Endothelial cell (in vitro differentiated cells): Measurements from ENCODE around the gene HDAC4. TPM values are rescaled to one million over a fixed set of nuclear protein-coding genes. Genes with fewer than 3 reads are reported as not detected.

Source experiments
- DNase-seq: peaks from one replicate; pipeline ENCODE4 v3.0.0; 2021; ENCODE audit warnings: low spot score
- H3K27ac Mint-ChIP-seq: one replicate; pipeline ENCODE4 v1.8.0; 2021; ENCODE audit warnings: mixed read lengths, inconsistent platforms; ENCODE audit not compliant: unreplicated experiment
- H3K27me3 Mint-ChIP-seq: one replicate; pipeline ENCODE4 v1.8.0; 2021; ENCODE audit warnings: mild to moderate bottlenecking, moderate library complexity, mixed read lengths, inconsistent platforms; ENCODE audit not compliant: unreplicated experiment
- H3K36me3 Mint-ChIP-seq: one replicate; pipeline ENCODE4 v1.8.0; 2021; ENCODE audit warnings: mild to moderate bottlenecking, low read depth, mixed read lengths, inconsistent platforms; ENCODE audit not compliant: unreplicated experiment
- H3K4me1 Mint-ChIP-seq: one replicate; pipeline ENCODE4 v1.8.0; 2021; ENCODE audit warnings: mild to moderate bottlenecking, mixed read lengths, inconsistent platforms; ENCODE audit not compliant: unreplicated experiment
- H3K4me3 Mint-ChIP-seq: one replicate; pipeline ENCODE4 v1.8.0; 2021; ENCODE audit warnings: mild to moderate bottlenecking, mixed read lengths, inconsistent platforms; ENCODE audit not compliant: unreplicated experiment
- H3K9me3 Mint-ChIP-seq: one replicate; pipeline ENCODE4 v1.8.0; 2021; ENCODE audit warnings: mixed read lengths, inconsistent platforms; ENCODE audit not compliant: unreplicated experiment
- total RNA-seq: library from RNA; stranded (reverse); fragmentation: NEBNext Ultra II Directional; extraction: Animal tissue kit (Norgen Biotek cat#: 25700); gene quantifications from one replicate; pipeline ENCODE4 v1.2.1, GENCODE V29; 2021; ENCODE audit not compliant: unreplicated experiment
- TF ChIP-seq, protein P1 (sequence below): fragments of 200-600 bp; sonication (generic); IDR thresholded peaks from one replicate; pipeline ENCODE4 v1.5.0; 2021; ENCODE audit warnings: antibody characterized with exemption; ENCODE audit not compliant: unreplicated experiment

Gene HDAC4
- total RNA-seq, 1 donor from 2014 or later = 26.0 TPM

DNA sequence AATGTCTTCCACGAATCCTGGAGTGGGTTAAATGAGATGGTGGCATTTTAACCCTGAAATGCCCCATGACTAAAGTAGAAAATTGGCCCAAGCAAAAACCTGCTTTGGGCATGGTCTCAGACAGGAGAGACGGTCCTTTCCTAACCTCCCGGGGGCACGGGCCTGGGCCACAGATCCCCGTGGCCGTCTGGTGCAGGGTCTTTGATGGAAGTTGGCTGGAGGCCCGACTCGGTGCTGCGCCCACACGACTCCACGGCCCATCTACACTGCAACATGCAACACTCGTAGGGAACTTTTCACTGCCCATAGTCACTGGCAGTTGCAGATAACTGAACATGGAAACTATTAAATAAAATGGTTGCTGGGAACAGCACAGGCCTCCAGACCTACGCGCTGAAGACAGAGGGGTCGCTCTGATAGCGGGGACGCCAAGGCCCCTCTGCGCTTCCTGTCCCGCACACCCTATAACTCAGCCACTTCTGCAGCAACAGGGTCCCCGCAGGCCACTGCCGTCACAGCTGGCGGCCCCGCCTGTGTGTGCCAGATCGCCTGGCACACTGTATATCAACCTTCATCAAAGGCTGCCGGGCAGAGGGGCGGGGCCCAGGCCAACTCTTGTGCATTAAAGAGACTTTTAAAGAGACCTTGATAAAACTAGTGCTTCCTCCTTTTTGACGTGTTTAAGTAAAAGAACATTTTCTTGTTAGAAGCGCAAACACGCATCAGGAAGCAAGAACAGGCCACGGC, 338.8 kb downstream of the HDAC4 start:
- H3K4me1 Mint-ChIP-seq = no peaks in the 10 kb centered on the region
- no peak overlapping the region for H3K4me3 Mint-ChIP-seq
- H3K36me3 Mint-ChIP-seq = peaks cover 4% of the 10 kb centered on the region
- H3K9me3 Mint-ChIP-seq = no peaks in the 10 kb centered on the region
- TF ChIP-seq, protein P1, sequence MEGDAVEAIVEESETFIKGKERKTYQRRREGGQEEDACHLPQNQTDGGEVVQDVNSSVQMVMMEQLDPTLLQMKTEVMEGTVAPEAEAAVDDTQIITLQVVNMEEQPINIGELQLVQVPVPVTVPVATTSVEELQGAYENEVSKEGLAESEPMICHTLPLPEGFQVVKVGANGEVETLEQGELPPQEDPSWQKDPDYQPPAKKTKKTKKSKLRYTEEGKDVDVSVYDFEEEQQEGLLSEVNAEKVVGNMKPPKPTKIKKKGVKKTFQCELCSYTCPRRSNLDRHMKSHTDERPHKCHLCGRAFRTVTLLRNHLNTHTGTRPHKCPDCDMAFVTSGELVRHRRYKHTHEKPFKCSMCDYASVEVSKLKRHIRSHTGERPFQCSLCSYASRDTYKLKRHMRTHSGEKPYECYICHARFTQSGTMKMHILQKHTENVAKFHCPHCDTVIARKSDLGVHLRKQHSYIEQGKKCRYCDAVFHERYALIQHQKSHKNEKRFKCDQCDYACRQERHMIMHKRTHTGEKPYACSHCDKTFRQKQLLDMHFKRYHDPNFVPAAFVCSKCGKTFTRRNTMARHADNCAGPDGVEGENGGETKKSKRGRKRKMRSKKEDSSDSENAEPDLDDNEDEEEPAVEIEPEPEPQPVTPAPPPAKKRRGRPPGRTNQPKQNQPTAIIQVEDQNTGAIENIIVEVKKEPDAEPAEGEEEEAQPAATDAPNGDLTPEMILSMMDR = no peak
- peaks cover 6% of the 10 kb centered on the region for H3K27me3 Mint-ChIP-seq
- no peak overlapping the region for H3K27ac Mint-ChIP-seq
- DNase-seq = no peak

DNA sequence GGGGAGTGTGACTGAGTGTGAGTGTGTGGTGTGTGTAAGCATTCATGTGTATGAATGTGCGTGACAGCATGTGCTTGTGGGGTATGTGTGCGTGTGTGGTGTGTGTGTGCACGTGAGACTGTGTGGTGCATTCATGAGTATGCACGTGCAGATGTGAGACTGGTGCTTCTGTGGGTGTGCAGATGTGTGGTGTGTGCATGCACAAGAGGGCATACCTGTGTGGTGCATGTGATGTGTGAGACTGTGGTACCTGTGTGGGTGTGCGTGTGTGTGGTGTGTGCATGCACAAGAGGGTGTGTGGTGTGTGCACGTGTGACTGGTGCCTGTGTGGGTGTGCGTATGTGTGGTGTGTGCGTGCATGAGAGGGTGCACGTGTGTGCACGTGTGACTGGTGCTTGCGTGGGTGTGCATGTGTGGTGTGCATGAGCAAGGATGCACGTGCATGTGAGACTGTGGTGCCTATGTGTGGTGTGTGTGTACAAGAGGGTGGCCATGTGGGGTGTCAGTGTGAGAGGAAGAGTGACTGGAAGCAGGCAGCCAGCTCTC, 339.6 kb downstream of the HDAC4 start:
- Mint-ChIP-seq H3K36me3 (no peaks in the 10 kb centered on the region), H3K9me3 (no peaks in the 10 kb centered on the region), H3K4me1 (no peaks in the 10 kb centered on the region), H3K27me3 (peaks cover 4% of the 10 kb centered on the region), H3K4me3 (no peak overlapping the region), H3K27ac (no peak overlapping the region)
- DNase-seq = no peak
- TF ChIP-seq, protein P1 = no peak

DNA sequence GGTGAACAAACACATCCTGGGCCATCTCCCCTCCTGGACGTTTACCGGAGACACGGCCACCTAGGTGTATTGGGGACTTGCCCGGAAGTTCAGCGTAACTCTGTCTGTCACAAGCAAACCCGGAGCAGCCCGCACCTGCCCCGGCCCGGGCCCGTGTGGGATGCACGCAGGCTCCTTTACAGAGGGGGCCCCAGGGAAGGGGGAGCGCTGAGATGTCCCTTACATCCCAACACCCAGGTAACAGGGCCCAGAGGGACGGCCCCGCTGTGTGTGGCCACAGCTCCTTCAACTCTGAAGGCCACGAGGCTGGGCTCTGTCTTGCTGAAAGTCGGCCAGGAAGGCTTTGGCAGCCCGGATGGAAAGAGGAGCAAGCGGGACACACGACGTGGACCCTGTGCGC, 340.1 kb downstream of the HDAC4 start:
- no peaks in the 10 kb centered on the region for H3K36me3 Mint-ChIP-seq
- no peak overlapping the region for H3K27ac Mint-ChIP-seq
- no peak overlapping the region for H3K4me3 Mint-ChIP-seq
- DNase-seq = no peak
- TF ChIP-seq, protein P1 = no peak
- peaks cover 2% of the 10 kb centered on the region for H3K27me3 Mint-ChIP-seq
- H3K9me3 Mint-ChIP-seq = no peaks in the 10 kb centered on the region
- no peaks in the 10 kb centered on the region for H3K4me1 Mint-ChIP-seq

DNA sequence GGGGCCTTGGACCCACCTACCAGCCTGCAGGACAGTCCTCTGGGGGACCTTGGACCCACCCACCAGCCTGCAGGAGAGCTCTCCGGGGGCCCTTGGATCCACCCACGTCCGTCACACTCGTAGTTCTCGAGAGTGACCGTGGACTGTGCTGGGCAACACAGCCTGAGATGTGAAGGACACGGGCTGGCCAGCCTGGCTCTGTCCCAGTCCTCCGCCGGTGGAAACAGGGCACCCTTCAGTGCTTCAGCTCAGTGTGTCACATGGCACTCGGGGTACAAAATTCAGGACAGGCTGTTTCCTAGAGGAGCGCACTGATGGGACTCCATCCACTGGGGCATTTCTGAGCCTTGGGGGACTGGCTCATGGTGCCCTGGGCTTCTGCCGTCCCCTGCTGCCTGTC, 341.0 kb downstream of the HDAC4 start:
- H3K4me1 Mint-ChIP-seq = no peaks in the 10 kb centered on the region
- no peak overlapping the region for H3K27ac Mint-ChIP-seq
- H3K36me3 Mint-ChIP-seq = peaks cover 4% of the 10 kb centered on the region
- TF ChIP-seq, protein P1 = no peak
- H3K4me3 Mint-ChIP-seq = no peak overlapping the region
- no peaks in the 10 kb centered on the region for H3K9me3 Mint-ChIP-seq
- no peak for DNase-seq
- H3K27me3 Mint-ChIP-seq = peaks cover under 1% of the 10 kb centered on the region

DNA sequence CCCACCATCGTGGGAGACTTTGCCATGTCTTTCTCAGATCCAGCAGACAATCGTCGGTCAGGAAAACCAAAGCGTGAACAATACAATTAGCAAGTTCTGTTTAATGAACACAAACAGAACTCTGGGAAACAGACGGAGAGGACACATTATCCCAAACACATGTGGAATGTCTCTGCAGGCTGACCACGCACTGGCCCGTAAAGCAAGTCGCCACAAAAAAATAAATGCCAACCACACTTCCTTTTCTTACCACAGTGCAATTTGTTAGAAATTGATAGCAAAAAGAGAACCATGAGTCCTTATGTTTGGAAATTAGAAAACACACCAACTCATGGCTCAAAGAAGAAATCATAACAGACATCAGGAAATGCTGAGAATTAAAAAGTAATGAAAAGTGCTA, 342.1 kb downstream of the HDAC4 start:
- no peak overlapping the region for H3K27ac Mint-ChIP-seq

More for the DNA sequence above, 342.1 kb downstream of the HDAC4 start:
- TF ChIP-seq, protein P1 = no peak
- H3K36me3 Mint-ChIP-seq = peaks cover 4% of the 10 kb centered on the region
- H3K4me3 Mint-ChIP-seq = no peak overlapping the region
- no peaks in the 10 kb centered on the region for H3K9me3 Mint-ChIP-seq
- H3K27me3 Mint-ChIP-seq = no peaks in the 10 kb centered on the region
- no peaks in the 10 kb centered on the region for H3K4me1 Mint-ChIP-seq
- no peak for DNase-seq
